Measurements from ENCODE around the gene QSOX2. TPM values are rescaled to one million over a fixed set of nuclear protein-coding genes. Genes with fewer than 3 reads are reported as not detected.

The QSOX2 gene
- total RNA-seq, 1 donor from 2014 or later, result 16.8 TPM

GRCh38 chr9:136180586-136180985 lies 65.0 kb downstream of the QSOX2 start:
- Mint-ChIP-seq H3K4me3 (no peak overlapping the region), H3K4me1 (peaks cover 3% of the 10 kb centered on the region), H3K27me3 (ENCODE audit: low read depth) (peaks cover 30% of the 10 kb centered on the region), H3K27ac (no peak overlapping the region), H3K36me3 (no peaks in the 10 kb centered on the region), H3K9me3 (no peaks in the 10 kb centered on the region)
- no peak for TF ChIP-seq CTCF (IDR thresholded peaks at IDR 0.05; ENCODE audit: unreplicated experiment)
- DNase-seq (ENCODE audit: low spot score in 2 of 2, unreplicated experiment in 2 of 2), result no peak

- H3K27ac Mint-ChIP-seq, result no peak overlapping the region
- no peak overlapping the region for H3K4me3 Mint-ChIP-seq
- H3K27me3 Mint-ChIP-seq (ENCODE audit: low read depth), result peaks cover 24% of the 10 kb centered on the region
- H3K4me1 Mint-ChIP-seq, result peaks cover 3% of the 10 kb centered on the region
- H3K36me3 Mint-ChIP-seq, result no peaks in the 10 kb centered on the region
- no peak for TF ChIP-seq CTCF (IDR thresholded peaks at IDR 0.05; ENCODE audit: unreplicated experiment)
- H3K9me3 Mint-ChIP-seq, result no peaks in the 10 kb centered on the region
- DNase-seq (ENCODE audit: low spot score in 2 of 2, unreplicated experiment in 2 of 2), result no peak
Measured at GRCh38 chr9:136179761-136180160, 65.9 kb downstream of the QSOX2 start.

GRCh38 chr9:136179101-136179616 lies 66.5 kb downstream of the QSOX2 start:
- Mint-ChIP-seq H3K27me3 (ENCODE audit: low read depth) (peaks cover 21% of the 10 kb centered on the region), H3K27ac (no peak overlapping the region), H3K4me3 (no peak overlapping the region), H3K9me3 (no peaks in the 10 kb centered on the region), H3K4me1 (peaks cover 3% of the 10 kb centered on the region), H3K36me3 (no peaks in the 10 kb centered on the region)
- DNase-seq (ENCODE audit: low spot score in 2 of 2, unreplicated experiment in 2 of 2), result no peak
- no peak for TF ChIP-seq CTCF (IDR thresholded peaks at IDR 0.05; ENCODE audit: unreplicated experiment)

- Mint-ChIP-seq H3K27me3 (ENCODE audit: low read depth) (peaks cover 20% of the 10 kb centered on the region), H3K9me3 (no peaks in the 10 kb centered on the region), H3K4me1 (peaks cover 3% of the 10 kb centered on the region), H3K27ac (no peak overlapping the region), H3K36me3 (no peaks in the 10 kb centered on the region), H3K4me3 (no peak overlapping the region)
- no peak for DNase-seq (ENCODE audit: low spot score in 2 of 2, unreplicated experiment in 2 of 2)
- TF ChIP-seq CTCF (IDR thresholded peaks at IDR 0.05; ENCODE audit: unreplicated experiment), result no peak
Measured at GRCh38 chr9:136178773-136179075, 66.9 kb downstream of the QSOX2 start.

GRCh38 chr9:136178061-136178772 lies 67.4 kb downstream of the QSOX2 start:
- H3K27me3 Mint-ChIP-seq (ENCODE audit: low read depth), result peaks cover 15% of the 10 kb centered on the region
- no peak overlapping the region for H3K4me3 Mint-ChIP-seq
- H3K4me1 Mint-ChIP-seq, result peaks cover 3% of the 10 kb centered on the region
- no peak overlapping the region for H3K27ac Mint-ChIP-seq
- no peak for DNase-seq (ENCODE audit: low spot score in 2 of 2, unreplicated experiment in 2 of 2)
- H3K9me3 Mint-ChIP-seq, result no peaks in the 10 kb centered on the region
- no peak for TF ChIP-seq CTCF (IDR thresholded peaks at IDR 0.05; ENCODE audit: unreplicated experiment)
- H3K36me3 Mint-ChIP-seq, result no peaks in the 10 kb centered on the region

All from mesothelial cell of epicardium (in vitro differentiated cells).